PC-3 (cell line): ENCODE results near the gene CISTR. TPM values are rescaled to one million over a fixed set of nuclear protein-coding genes. Genes with fewer than 3 reads are reported as not detected.

ENCODE experiments used
- ATAC-seq: fragments of 200-7000 bp; cut with Tn5 transposase; 2 replicates; pipeline ENCODE4 v1.9.1; 2020; ENCODE audit warnings: mild to moderate bottlenecking, moderate library complexity
- BruUV-seq: library from RNA; stranded (reverse); fragments of 400-500 nt; replicated peaks from 2 replicates; lab custom pipeline; 2021; lab: Mats Ljungman, UMichigan
- CTCF ChIA-PET: fragments of 300-600 bp; sonication (Branson Sonifier 250); formaldehyde crosslinking; loops from one replicate; lab custom pipeline; 2022; ENCODE audit warnings: antibody characterized with exemption; lab: Charles Lee
- POLR2A ChIA-PET: fragments of 300-600 bp; sonication (Branson Sonifier 250); formaldehyde crosslinking; loops from one replicate; lab custom pipeline; 2022; ENCODE audit warnings: antibody characterized with exemption; ENCODE audit not compliant: unreplicated experiment; lab: Charles Lee
- DNase-seq: peaks from one replicate; pipeline ENCODE4 v3.0.0-alpha.2; 2015
- H2AFZ ChIP-seq: fragments of 300-600 bp; sonication (generic); 2 replicates; pipeline ENCODE4 v1.6.0; 2016; ENCODE audit warnings: antibody characterized with exemption, low read length
- H3F3A ChIP-seq: fragments of 300-600 bp; sonication (generic); one replicate; pipeline ENCODE4 v1.6.0; 2017; ENCODE audit warnings: antibody characterized with exemption, low read length, control low read depth, mild to moderate bottlenecking; ENCODE audit not compliant: unreplicated experiment
- H3K27ac ChIP-seq: fragments of 300-600 bp; sonication (generic); 2 replicates; pipeline ENCODE4 v1.5.1; 2016; ENCODE audit warnings: mild to moderate bottlenecking, low read length
- H3K27me3 ChIP-seq: fragments of 300-600 bp; sonication (generic); 2 replicates; pipeline ENCODE4 v1.6.1; 2016; ENCODE audit warnings: low read length, mixed read lengths
- H3K36me3 ChIP-seq: fragments of 300-600 bp; sonication (generic); 2 replicates; pipeline ENCODE4 v1.6.1; 2016; ENCODE audit warnings: low read depth, mixed run types, low read length, mixed read lengths
- H3K4me1 ChIP-seq: fragments of 300-600 bp; sonication (generic); 2 replicates; pipeline ENCODE4 v1.5.1; 2016; ENCODE audit warnings: low read length; ENCODE audit not compliant: insufficient read depth
- H3K4me2 ChIP-seq: fragments of 300-600 bp; sonication (generic); 2 replicates; pipeline ENCODE4 v1.6.0; 2016; ENCODE audit warnings: low read length
- H3K4me3 ChIP-seq: fragments of 300-600 bp; sonication (generic); 2 replicates; pipeline ENCODE4 v1.5.1; 2016; ENCODE audit warnings: mild to moderate bottlenecking, low read length, mixed read lengths
- H3K79me2 ChIP-seq: fragments of 300-600 bp; sonication (generic); 2 replicates; pipeline ENCODE4 v1.6.1; 2017; ENCODE audit warnings: low read length, mixed read lengths
- H3K9ac ChIP-seq: fragments of 300-600 bp; sonication (generic); 2 replicates; pipeline ENCODE4 v1.6.0; 2016; ENCODE audit warnings: mild to moderate bottlenecking, low read length
- H3K9me2 ChIP-seq: fragments of 300-600 bp; sonication (generic); replicated peaks from 2 replicates; pipeline ENCODE4 v1.6.1; 2016; ENCODE audit warnings: mixed run types, low read length, mixed read lengths
- H3K9me3 ChIP-seq: fragments of 300-600 bp; sonication (generic); 2 replicates; pipeline ENCODE4 v1.6.1; 2016; ENCODE audit warnings: low read length, mixed read lengths
- H4K20me1 ChIP-seq: fragments of 300-600 bp; sonication (generic); 2 replicates; pipeline ENCODE4 v1.6.1; 2016; ENCODE audit warnings: low read length, mixed read lengths
- EZH2 ChIP-seq: fragments of 300-600 bp; sonication (generic); IDR thresholded peaks from one replicate; pipeline ENCODE4 v1.6.1; 2017; ENCODE audit warnings: antibody characterized with exemption, mild to moderate bottlenecking, low read length; ENCODE audit not compliant: unreplicated experiment
- EZH2phosphoT487 ChIP-seq: fragments of 300-600 bp; sonication (generic); IDR thresholded peaks from 2 replicates; pipeline ENCODE4 v1.6.1; 2018; ENCODE audit warnings: mild to moderate bottlenecking, antibody characterized with exemption, low read length, borderline replicate concordance
- intact Hi-C: fragments of 100-400 bp; cut with micrococcal nuclease; formaldehyde crosslinking; loops from 2 replicates; pipeline ENCODE4 v1.9.0; 2023
- total RNA-seq: library from RNA; depleted of rRNA; stranded (reverse); fragments of >200 nt; gene quantifications from 2 replicates; pipeline ENCODE4 v1.2.3, GENCODE V29; 2014
- TF ChIP-seq, protein P1 (sequence below): fragments of 300-600 bp; sonication (generic); conservative IDR thresholded peaks from 2 replicates; pipeline ENCODE4 v1.5.1; 2017; ENCODE audit warnings: antibody characterized with exemption, low read depth, mild to moderate bottlenecking, low read length

Gene CISTR
- total RNA-seq, 1 experiment from 2014 or later, result not detected

DNA sequence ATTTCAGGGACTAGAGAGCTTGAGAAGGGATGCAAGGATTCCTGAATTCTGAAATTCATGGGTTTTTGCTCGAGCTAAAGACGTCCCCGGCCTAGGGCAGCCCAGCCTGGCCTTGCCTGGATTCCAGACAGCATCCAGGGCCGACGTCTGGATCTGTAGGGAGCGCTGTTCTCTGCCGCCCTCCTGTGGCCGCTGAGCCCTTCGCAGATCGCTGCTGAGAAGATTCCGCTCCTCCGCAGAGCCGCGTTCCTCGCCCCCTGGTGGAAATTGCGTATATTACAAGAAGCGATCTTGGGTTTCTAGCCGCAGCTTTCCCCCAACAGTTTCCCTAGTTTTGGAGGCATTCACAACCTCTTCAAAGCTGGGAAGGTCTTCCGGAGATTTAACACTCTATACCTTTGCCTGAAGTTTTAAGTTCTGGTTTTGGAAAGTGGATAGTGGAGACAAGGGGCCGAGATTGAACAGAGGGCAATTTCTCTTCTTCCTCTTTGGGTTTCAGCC, 5.1 kb downstream of the CISTR start:
- POLR2A ChIA-PET, result interaction anchor here (0.6 kb wide), 1 partner anchor 48 kb away, joined by 4 read pairs; no protein-coding TSS in a partner anchor

DNA sequence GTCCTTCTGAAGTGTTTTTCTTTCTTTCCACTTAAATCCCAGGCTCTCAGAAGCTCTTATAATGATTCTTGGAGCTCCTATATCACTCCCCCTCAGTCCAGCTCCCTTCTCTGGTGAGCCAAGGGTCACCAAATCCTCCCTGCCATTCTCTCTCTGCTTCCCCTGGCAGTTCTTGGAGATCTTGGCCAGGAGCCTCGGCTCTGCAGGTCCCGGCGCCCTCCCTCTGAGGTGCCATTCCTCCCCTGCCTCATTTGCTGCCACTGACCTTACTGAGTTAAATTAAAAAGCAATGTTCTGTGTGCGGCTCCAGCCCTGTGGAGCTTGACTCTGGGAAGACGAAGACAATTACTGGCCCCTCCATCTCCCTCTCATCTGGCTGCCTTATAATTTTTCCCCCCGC, 7.0 kb downstream of the CISTR start:
- Histone ChIP-seq H3K4me3 (no peak overlapping the region), H3K36me3 (no peaks in the 10 kb centered on the region; the same call in 1 of the 2 replicates), H3K27me3 (peaks cover 3% of the 10 kb centered on the region; the same call in 1 of the 2 replicates), H3K27ac (no peak overlapping the region), H3K9me2 (no peaks in the 10 kb centered on the region), H4K20me1 (no peaks in the 10 kb centered on the region), H3K9me3 (no peaks in the 10 kb centered on the region), H3K4me2 (no peak overlapping the region), H3K4me1 (0 out of 2 replicates have a peak, but pooled peaks cover 4% of the 10 kb centered on the region), H2AFZ (no peak overlapping the region), H3K79me2 (no peaks in the 10 kb centered on the region), H3F3A (no peaks in the 10 kb centered on the region), H3K9ac (no peak overlapping the region)
- no peak for DNase-seq
- no TSS peak for BruUV-seq
- POLR2A ChIA-PET, result no interaction called here
- CTCF ChIA-PET, result interaction anchor here (0.6 to 2.3 kb wide), 3 partner anchors 43 to 229 kb away, joined by 4 to 13 read pairs (median 7); no protein-coding TSS in a partner anchor
- intact Hi-C loops, result no loop called here
- TF ChIP-seq, protein P1, sequence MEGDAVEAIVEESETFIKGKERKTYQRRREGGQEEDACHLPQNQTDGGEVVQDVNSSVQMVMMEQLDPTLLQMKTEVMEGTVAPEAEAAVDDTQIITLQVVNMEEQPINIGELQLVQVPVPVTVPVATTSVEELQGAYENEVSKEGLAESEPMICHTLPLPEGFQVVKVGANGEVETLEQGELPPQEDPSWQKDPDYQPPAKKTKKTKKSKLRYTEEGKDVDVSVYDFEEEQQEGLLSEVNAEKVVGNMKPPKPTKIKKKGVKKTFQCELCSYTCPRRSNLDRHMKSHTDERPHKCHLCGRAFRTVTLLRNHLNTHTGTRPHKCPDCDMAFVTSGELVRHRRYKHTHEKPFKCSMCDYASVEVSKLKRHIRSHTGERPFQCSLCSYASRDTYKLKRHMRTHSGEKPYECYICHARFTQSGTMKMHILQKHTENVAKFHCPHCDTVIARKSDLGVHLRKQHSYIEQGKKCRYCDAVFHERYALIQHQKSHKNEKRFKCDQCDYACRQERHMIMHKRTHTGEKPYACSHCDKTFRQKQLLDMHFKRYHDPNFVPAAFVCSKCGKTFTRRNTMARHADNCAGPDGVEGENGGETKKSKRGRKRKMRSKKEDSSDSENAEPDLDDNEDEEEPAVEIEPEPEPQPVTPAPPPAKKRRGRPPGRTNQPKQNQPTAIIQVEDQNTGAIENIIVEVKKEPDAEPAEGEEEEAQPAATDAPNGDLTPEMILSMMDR, result no peak
- no peak for TF ChIP-seq EZH2phosphoT487
- no peak for TF ChIP-seq EZH2
- ATAC-seq, result no peak

More for the DNA sequence above, 5.1 kb downstream of the CISTR start:
- peak overlapping the region; percentile 85 for H2AFZ ChIP-seq
- H4K20me1 ChIP-seq, result no peaks in the 10 kb centered on the region
- H3K9me3 ChIP-seq, result no peaks in the 10 kb centered on the region
- peak overlapping the region; percentile 46 for H3K4me2 ChIP-seq
- peak; percentile 94 for ATAC-seq
- H3K36me3 ChIP-seq, result no peaks in the 10 kb centered on the region; the same call in 1 of the 2 replicates
- H3K9me2 ChIP-seq, result no peaks in the 10 kb centered on the region
- peak; percentile 94 for DNase-seq
- H3K9ac ChIP-seq, result no peak overlapping the region
- no peaks in the 10 kb centered on the region for H3F3A ChIP-seq
- no peak for TF ChIP-seq EZH2
- TF ChIP-seq, protein P1, result peak; percentile 99
- no peaks in the 10 kb centered on the region for H3K79me2 ChIP-seq
- intact Hi-C loops, result no loop called here
- peaks cover 14% of the 10 kb centered on the region; the same call in 1 of the 2 replicates for H3K4me1 ChIP-seq
- H3K4me3 ChIP-seq, result peak overlapping the region; percentile 7; the same call in 1 of the 2 replicates
- 0 out of 2 replicates have a peak, but pooled peaks cover 3% of the 10 kb centered on the region for H3K27me3 ChIP-seq
- H3K27ac ChIP-seq, result no peak overlapping the region
- BruUV-seq, result no TSS peak
- CTCF ChIA-PET, result interaction anchor here (0.5 to 2.8 kb wide), 9 partner anchors 10 to 427 kb away, joined by 3 to 15 read pairs (median 4); no protein-coding TSS in a partner anchor

DNA sequence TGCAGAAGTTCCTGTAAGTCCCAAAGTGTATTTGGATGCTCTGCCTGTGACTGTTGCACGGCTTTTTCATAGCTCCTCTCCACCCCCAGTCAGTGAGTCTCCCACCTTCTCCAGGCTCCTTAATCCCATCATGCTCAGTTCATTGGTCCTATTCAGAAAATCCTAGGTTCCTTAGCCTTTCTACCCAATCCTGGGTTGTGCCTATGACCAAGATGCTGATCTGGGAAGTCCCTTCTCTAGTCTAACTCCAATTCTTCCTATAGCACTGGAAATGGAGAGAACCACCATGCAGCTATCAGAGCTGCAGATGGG, 7.7 kb downstream of the CISTR start:
- Histone ChIP-seq H3K79me2 (no peaks in the 10 kb centered on the region), H3K9me2 (no peaks in the 10 kb centered on the region), H3K27ac (no peak overlapping the region), H4K20me1 (no peaks in the 10 kb centered on the region), H3K9me3 (no peaks in the 10 kb centered on the region), H3K4me2 (no peak overlapping the region), H2AFZ (no peak overlapping the region), H3K36me3 (no peaks in the 10 kb centered on the region; the same call in 1 of the 2 replicates), H3K4me1 (0 out of 2 replicates have a peak, but pooled peaks cover 4% of the 10 kb centered on the region), H3K27me3 (peaks cover 8% of the 10 kb centered on the region), H3K4me3 (no peak overlapping the region), H3F3A (no peaks in the 10 kb centered on the region), H3K9ac (no peak overlapping the region)
- intact Hi-C loops, result no loop called here
- DNase-seq (no peak), ATAC-seq (no peak)
- TF ChIP-seq, protein P1, result no peak
- TF ChIP-seq EZH2phosphoT487 (no peak), EZH2 (no peak)
- CTCF ChIA-PET, result interaction anchor here (0.6 to 2.3 kb wide), 4 partner anchors 10 to 230 kb away, joined by 4 to 13 read pairs (median 6); no protein-coding TSS in a partner anchor
- BruUV-seq, result no TSS peak
- POLR2A ChIA-PET, result no interaction called here
